ENCODE results near the gene TNNI2. TPM values are rescaled to one million over a fixed set of nuclear protein-coding genes. Genes with fewer than 3 reads are reported as not detected.

TNNI2 gene
- total and polyA plus RNA-seq, 2 experiments from 2014 or later = 0.73 to 5.5 TPM

- Histone ChIP-seq H3K27ac (no peak overlapping the region), H3K4me2 (no peak overlapping the region), H3K4me1 (ENCODE audit: insufficient read depth) (peaks cover 10% of the 10 kb centered on the region), H4K20me1 (ENCODE audit: insufficient read depth, poor library complexity, severe bottlenecking) (no peaks in the 10 kb centered on the region), H2AFZ (no peak overlapping the region), H3K9me2 (replicated peaks; ENCODE audit: insufficient read depth) (no peaks in the 10 kb centered on the region), H3K79me2 (no peaks in the 10 kb centered on the region), H3K4me3 (no peak overlapping the region), H3K9me3 (ENCODE audit: low read depth) (no peaks in the 10 kb centered on the region), H3K27me3 (no peaks in the 10 kb centered on the region), H3K36me3 (replicated peaks; ENCODE audit: insufficient read depth, low read depth) (no peaks in the 10 kb centered on the region)
- no peak for TF ChIP-seq CTCF (IDR thresholded peaks at IDR 0.05; ENCODE audit: poor library complexity)
- TF ChIP-seq EZH2 (IDR thresholded peaks at IDR 0.05; ENCODE audit: borderline replicate concordance) = no peak
- TF ChIP-seq EZH2phosphoT487 (IDR thresholded peaks at IDR 0.05; ENCODE audit: low read depth, severe bottlenecking, unreplicated experiment) = no peak
- WGBS (ENCODE audit: low lambda C conversion rate, missing lambda C conversion rate) = 77% methylated on average over 29 of the region's 34 CpGs
- no peak for DNase-seq (ENCODE audit: low spot score)
Observed at GRCh38 chr11:1869427-1870325, 30.9 kb downstream of the TNNI2 start.

- WGBS (ENCODE audit: low lambda C conversion rate, missing lambda C conversion rate) = 93% methylated on average over 12 of the region's 12 CpGs
- Histone ChIP-seq H3K4me3 (no peak overlapping the region), H3K27ac (no peak overlapping the region), H3K27me3 (no peaks in the 10 kb centered on the region), H4K20me1 (ENCODE audit: insufficient read depth, poor library complexity, severe bottlenecking) (no peaks in the 10 kb centered on the region), H3K4me2 (no peak overlapping the region), H3K4me1 (ENCODE audit: insufficient read depth) (peaks cover 11% of the 10 kb centered on the region), H3K9me3 (ENCODE audit: low read depth) (no peaks in the 10 kb centered on the region), H2AFZ (no peak overlapping the region), H3K36me3 (replicated peaks; ENCODE audit: insufficient read depth, low read depth) (no peaks in the 10 kb centered on the region), H3K79me2 (no peaks in the 10 kb centered on the region), H3K9me2 (replicated peaks; ENCODE audit: insufficient read depth) (no peaks in the 10 kb centered on the region)
- TF ChIP-seq EZH2 (IDR thresholded peaks at IDR 0.05; ENCODE audit: borderline replicate concordance) (no peak), EZH2phosphoT487 (IDR thresholded peaks at IDR 0.05; ENCODE audit: low read depth, severe bottlenecking, unreplicated experiment) (no peak), CTCF (IDR thresholded peaks at IDR 0.05; ENCODE audit: poor library complexity) (no peak)
- no peak for DNase-seq (ENCODE audit: low spot score)
Observed at GRCh38 chr11:1870326-1870696, 31.5 kb downstream of the TNNI2 start.

GRCh38 chr11:1870721-1871466 is 32.1 kb downstream of the TNNI2 start:
- Histone ChIP-seq H3K79me2 (no peaks in the 10 kb centered on the region), H3K9me3 (ENCODE audit: low read depth) (no peaks in the 10 kb centered on the region), H3K9me2 (replicated peaks; ENCODE audit: insufficient read depth) (no peaks in the 10 kb centered on the region), H3K4me3 (no peak overlapping the region), H3K36me3 (replicated peaks; ENCODE audit: insufficient read depth, low read depth) (no peaks in the 10 kb centered on the region), H3K27ac (no peak overlapping the region), H2AFZ (no peak overlapping the region), H3K4me2 (no peak overlapping the region), H3K4me1 (ENCODE audit: insufficient read depth) (peaks cover 17% of the 10 kb centered on the region), H3K27me3 (no peaks in the 10 kb centered on the region), H4K20me1 (ENCODE audit: insufficient read depth, poor library complexity, severe bottlenecking) (no peaks in the 10 kb centered on the region)
- no peak for DNase-seq (ENCODE audit: low spot score)
- WGBS (ENCODE audit: low lambda C conversion rate, missing lambda C conversion rate) = 79% methylated on average over 46 of the region's 50 CpGs
- TF ChIP-seq EZH2 (IDR thresholded peaks at IDR 0.05; ENCODE audit: borderline replicate concordance) (no peak), EZH2phosphoT487 (IDR thresholded peaks at IDR 0.05; ENCODE audit: low read depth, severe bottlenecking, unreplicated experiment) (no peak), CTCF (IDR thresholded peaks at IDR 0.05; ENCODE audit: poor library complexity) (no peak)

Data from hepatocyte (in vitro differentiated cells).